ENCODE data around the gene PTPRB. TPM values are rescaled to one million over a fixed set of nuclear protein-coding genes. Genes with fewer than 3 reads are reported as not detected.

The PTPRB gene
- total and polyA plus RNA-seq, 2 donors (not counting 3 experiments of a cell fraction or from before 2014, with no cell fraction given): 64.1 to 151 TPM

- no peaks in the 10 kb centered on the region for H3K79me2 ChIP-seq (ENCODE audit: control insufficient read depth, insufficient read depth, low read length)
- no peak overlapping the region for H3K4me3 ChIP-seq (replicated peaks in 1 of 3; ENCODE audit: insufficient read depth in 1 of 3, low read depth in 1 of 3, low read length in 3 of 3)
- H4K20me1 ChIP-seq (replicated peaks; ENCODE audit: control insufficient read depth, extremely low read depth, insufficient read depth, low read length): no peaks in the 10 kb centered on the region
- H3K9me3 ChIP-seq (replicated peaks; ENCODE audit: control insufficient read depth, insufficient read depth, low read length): no peaks in the 10 kb centered on the region
- no peaks in the 10 kb centered on the region for H3K9me1 ChIP-seq (replicated peaks; ENCODE audit: control insufficient read depth, extremely low read depth, insufficient read depth, low read length)
- H3K27ac ChIP-seq (ENCODE audit: insufficient read depth, low read depth, low read length): peak overlapping the region; percentile 82
- no peak overlapping the region for H3K4me2 ChIP-seq (ENCODE audit: insufficient read depth, low read length)
- DNase-seq (ENCODE audit: low read depth, low spot score) (peak; percentile 40), FAIRE-seq (no peak)
- BruUV-seq (replicated peaks): no TSS peak
- no peaks in the 10 kb centered on the region for H3K27me3 ChIP-seq (ENCODE audit: control insufficient read depth in 2 of 2, insufficient read depth in 2 of 2, low read length in 2 of 2)
- ChIA-PET CTCF (interaction anchor here (0.9 to 2.1 kb wide), 3 partner anchors 12 to 16 kb away, joined by 3 to 6 read pairs (median 5); no protein-coding TSS in a partner anchor), POLR2A (interaction anchor here (1.1 kb wide), 1 partner anchor 12 kb away, joined by 3 read pairs; no protein-coding TSS in a partner anchor)
- TF ChIP-seq FOS (IDR thresholded peaks at IDR 0.05; ENCODE audit: borderline replicate concordance, insufficient read depth, low read length) (no peak), EZH2 (IDR thresholded peaks at IDR 0.05; ENCODE audit: borderline replicate concordance, low read depth, low read length, severe bottlenecking) (no peak), JUN (IDR thresholded peaks at IDR 0.05; ENCODE audit: borderline replicate concordance, insufficient read depth, insufficient read length, low read depth) (no peak), MAX (IDR thresholded peaks at IDR 0.05; ENCODE audit: insufficient read depth, insufficient read length) (no peak), POLR2A (IDR thresholded peaks at IDR 0.05; ENCODE audit: low read depth, low read length) (no peak), GATA2 (IDR thresholded peaks at IDR 0.05; ENCODE audit: insufficient read depth, insufficient read length, low read depth, low read length) (no peak), CTCF (IDR thresholded peaks at IDR 0.05; ENCODE audit: extremely low read depth in 1 of 2, insufficient read depth in 1 of 2, low read depth in 1 of 2, low read length in 2 of 2) (no peak), MYC (IDR thresholded peaks at IDR 0.05; ENCODE audit: low read depth, low read length) (no peak), POLR2AphosphoS5 (IDR thresholded peaks at IDR 0.05; ENCODE audit: insufficient read depth, low read depth, low read length) (no peak)
- peaks cover 68% of the 10 kb centered on the region for H3K4me1 ChIP-seq (ENCODE audit: control insufficient read depth, extremely low read depth, insufficient read depth, low read length)
- no peaks in the 10 kb centered on the region for H3K36me3 ChIP-seq (ENCODE audit: control insufficient read depth in 2 of 2, extremely low read depth in 1 of 2, insufficient read depth in 2 of 2, low read length in 2 of 2)
- intact Hi-C loops (cut with micrococcal nuclease) (no loop called here), dilution Hi-C loops (cut with MboI; ENCODE audit: extremely low pct_ligation_motif_present, low sequenced_read_pairs) (no loop called here)
- peak overlapping the region; percentile 28 for H3K9ac ChIP-seq (replicated peaks; ENCODE audit: extremely low read depth, insufficient read depth, low read length)
- H2AFZ ChIP-seq (ENCODE audit: low read depth, low read length): no peak overlapping the region
Observed at GRCh38 chr12:70648191-70648590, 11.0 kb upstream of the PTPRB start.
